ENCODE results near the gene ANKS4B. TPM values are rescaled to one million over a fixed set of nuclear protein-coding genes. Genes with fewer than 3 reads are reported as not detected.

Gene ANKS4B, protein sequence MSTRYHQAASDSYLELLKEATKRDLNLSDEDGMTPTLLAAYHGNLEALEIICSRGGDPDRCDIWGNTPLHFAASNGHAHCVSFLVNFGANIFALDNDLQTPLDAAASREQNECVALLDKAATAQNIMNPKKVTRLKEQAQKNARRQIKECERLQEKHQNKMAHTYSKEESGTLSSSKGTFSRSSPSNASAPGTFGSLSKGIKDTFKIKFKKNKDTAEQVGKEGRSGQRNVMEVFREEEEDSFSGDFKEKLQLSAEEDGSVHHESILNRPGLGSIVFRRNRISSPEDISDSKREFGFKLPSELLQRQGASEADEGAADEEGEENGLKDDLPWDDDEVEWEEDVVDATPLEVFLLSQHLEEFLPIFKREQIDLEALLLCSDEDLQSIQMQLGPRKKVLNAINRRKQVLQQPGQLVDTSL
- total RNA-seq = not detected

DNA sequence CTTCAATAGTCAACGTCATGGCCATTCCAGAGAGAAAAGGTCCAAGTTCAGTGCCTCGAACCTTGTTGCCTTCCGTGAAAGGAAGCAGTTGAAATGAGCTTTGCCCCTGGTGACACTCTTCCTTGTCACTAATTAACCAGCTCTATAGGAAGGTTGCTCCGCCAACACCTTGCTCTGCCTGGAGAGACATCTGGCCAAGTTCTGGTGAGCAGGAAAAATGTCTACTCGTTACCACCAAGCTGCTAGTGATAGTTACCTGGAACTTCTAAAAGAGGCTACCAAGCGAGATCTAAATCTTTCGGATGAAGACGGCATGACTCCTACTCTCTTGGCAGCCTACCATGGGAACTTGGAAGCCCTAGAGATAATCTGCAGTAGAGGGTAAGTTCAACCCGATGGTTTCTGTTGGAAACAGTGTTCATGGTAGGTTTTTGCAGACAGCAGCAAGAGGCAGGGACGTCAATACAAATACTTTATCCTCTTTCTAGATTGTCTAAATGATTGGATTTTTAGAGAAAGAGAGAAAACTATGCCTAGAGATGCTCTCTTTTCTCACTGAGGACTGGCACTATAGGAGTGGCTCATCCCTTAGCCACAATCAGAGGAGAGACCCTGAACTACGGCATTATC lies at the start of gene ANKS4B:
Gene ANKS4B, plus strand, starts transcription at position 179 of the 630 bp plus-strand sequence. Its CDS starts 39 bp downstream, at position 218.
- Histone ChIP-seq H3K9me3 (no peaks in the 10 kb centered on the region), H3K4me3 (no peak within 1 kb of the TSS), H3K27me3 (replicated peaks; ENCODE audit: insufficient read depth) (no peaks in the 10 kb centered on the region), H3K27ac (no peak within 1 kb of the TSS), H3K36me3 (no peaks in the 10 kb centered on the region), H3K4me1 (ENCODE audit: control insufficient read depth in 1 of 2, low read depth in 2 of 2) (no peaks in the 10 kb centered on the region)
- no peak for ATAC-seq (ENCODE audit: insufficient number of reproducible peaks, low FRiP score, low read depth)
- TF ChIP-seq, protein P1, sequence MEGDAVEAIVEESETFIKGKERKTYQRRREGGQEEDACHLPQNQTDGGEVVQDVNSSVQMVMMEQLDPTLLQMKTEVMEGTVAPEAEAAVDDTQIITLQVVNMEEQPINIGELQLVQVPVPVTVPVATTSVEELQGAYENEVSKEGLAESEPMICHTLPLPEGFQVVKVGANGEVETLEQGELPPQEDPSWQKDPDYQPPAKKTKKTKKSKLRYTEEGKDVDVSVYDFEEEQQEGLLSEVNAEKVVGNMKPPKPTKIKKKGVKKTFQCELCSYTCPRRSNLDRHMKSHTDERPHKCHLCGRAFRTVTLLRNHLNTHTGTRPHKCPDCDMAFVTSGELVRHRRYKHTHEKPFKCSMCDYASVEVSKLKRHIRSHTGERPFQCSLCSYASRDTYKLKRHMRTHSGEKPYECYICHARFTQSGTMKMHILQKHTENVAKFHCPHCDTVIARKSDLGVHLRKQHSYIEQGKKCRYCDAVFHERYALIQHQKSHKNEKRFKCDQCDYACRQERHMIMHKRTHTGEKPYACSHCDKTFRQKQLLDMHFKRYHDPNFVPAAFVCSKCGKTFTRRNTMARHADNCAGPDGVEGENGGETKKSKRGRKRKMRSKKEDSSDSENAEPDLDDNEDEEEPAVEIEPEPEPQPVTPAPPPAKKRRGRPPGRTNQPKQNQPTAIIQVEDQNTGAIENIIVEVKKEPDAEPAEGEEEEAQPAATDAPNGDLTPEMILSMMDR (IDR thresholded peaks at IDR 0.05) = no peak
- DNase-seq (ENCODE audit: low spot score) = no peak

DNA sequence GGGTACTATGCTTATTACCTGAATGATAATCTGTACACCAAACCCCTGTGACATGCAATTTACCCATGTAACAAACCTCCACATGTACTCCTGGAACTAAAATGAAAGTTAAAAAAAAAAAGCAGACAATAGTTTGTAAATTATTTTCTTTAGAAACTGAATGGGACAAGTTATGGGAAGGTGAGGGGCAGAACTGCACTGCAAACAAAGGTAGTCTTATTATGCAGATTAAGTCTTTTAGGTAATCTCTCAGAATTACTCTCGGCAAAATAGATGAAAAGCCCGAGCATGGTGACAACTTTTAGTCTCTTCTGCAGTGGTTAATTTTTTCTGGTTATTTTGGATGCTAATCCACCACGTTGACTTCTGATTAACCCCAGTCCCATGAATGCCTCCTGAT lies 49.5 kb upstream of the ANKS4B start:
- H3K4me1 ChIP-seq (ENCODE audit: control insufficient read depth in 1 of 2, low read depth in 2 of 2) = peaks cover 6 to 31% of the 10 kb centered on the region in 2 donors
- H3K27ac ChIP-seq = no peak overlapping the region
- H3K36me3 ChIP-seq = peaks cover 9% of the 10 kb centered on the region
- H3K9me3 ChIP-seq = no peaks in the 10 kb centered on the region
- DNase-seq (ENCODE audit: low spot score) (no peak), ATAC-seq (ENCODE audit: insufficient number of reproducible peaks, low FRiP score, low read depth) (no peak)
- H3K4me3 ChIP-seq = no peak overlapping the region
- H3K27me3 ChIP-seq (replicated peaks; ENCODE audit: insufficient read depth) = no peaks in the 10 kb centered on the region
- TF ChIP-seq, protein P1 (IDR thresholded peaks at IDR 0.05) = no peak

DNA sequence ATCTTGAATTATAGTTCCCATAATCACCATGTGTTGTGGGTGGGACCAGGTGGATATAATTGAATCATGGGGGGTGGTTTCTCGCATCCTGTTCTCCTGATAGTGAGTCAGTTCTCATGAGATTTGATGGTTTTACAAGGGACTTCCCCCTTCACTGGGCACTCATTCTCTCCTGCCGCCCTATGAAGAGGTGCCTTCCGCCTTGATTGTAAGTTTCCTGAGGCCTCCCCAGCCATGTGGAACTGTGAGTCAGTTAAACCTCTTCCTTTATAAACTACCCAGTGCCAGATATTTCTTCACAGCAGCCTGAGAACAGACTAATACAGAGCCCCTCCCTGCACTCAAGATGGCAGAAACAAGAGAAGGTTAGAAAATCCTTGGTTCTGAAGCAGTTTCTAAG lies 48.7 kb upstream of the ANKS4B start:
- no peak overlapping the region for H3K27ac ChIP-seq

DNA sequence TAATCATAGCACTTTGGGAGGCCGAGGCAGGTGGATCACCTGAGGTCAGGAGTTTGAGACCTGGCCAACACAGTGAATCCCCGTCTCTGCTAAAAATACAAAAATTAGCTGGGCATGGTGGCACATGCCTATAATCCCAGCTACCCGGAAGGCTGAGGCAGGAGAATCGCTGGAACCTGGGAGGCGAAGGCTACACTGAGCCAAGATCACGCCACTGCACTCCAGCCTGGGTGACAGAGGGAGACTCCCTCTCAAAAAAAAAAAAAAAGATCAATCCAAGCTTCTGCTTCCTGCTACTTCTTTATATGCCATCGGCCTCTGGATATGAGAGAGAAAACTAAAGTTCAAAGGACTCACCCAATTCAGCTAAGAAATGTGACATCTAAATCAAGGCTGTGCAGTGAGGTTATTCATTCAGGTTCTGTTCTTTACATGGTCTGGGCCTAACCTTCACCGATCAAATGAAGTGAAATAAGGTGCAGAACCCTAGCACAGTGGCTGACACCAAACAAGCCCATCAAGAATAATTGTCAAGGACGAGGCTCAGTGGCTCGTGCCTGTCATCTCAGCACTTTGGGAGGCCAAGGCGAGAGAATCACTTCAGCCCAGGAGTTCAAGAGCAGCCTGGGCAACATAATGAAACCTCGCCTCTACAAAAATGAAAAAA lies 47.7 kb upstream of the ANKS4B start:
- Histone ChIP-seq H3K27me3 (replicated peaks; ENCODE audit: insufficient read depth) (no peaks in the 10 kb centered on the region), H3K9me3 (no peaks in the 10 kb centered on the region), H3K4me1 (ENCODE audit: control insufficient read depth in 1 of 2, low read depth in 2 of 2) (peaks cover 0 to 13% of the 10 kb centered on the region in 2 donors), H3K4me3 (no peak overlapping the region), H3K36me3 (peaks cover 9% of the 10 kb centered on the region), H3K27ac (no peak overlapping the region)
- TF ChIP-seq, protein P1 (IDR thresholded peaks at IDR 0.05) = no peak
- DNase-seq (ENCODE audit: low spot score) (no peak), ATAC-seq (ENCODE audit: insufficient number of reproducible peaks, low FRiP score, low read depth) (no peak)

More for the DNA sequence above, 48.7 kb upstream of the ANKS4B start:
- peaks cover 9% of the 10 kb centered on the region for H3K36me3 ChIP-seq
- no peaks in the 10 kb centered on the region for H3K9me3 ChIP-seq
- TF ChIP-seq, protein P1 (IDR thresholded peaks at IDR 0.05) = no peak
- peaks cover 3 to 23% of the 10 kb centered on the region in 2 donors for H3K4me1 ChIP-seq (ENCODE audit: control insufficient read depth in 1 of 2, low read depth in 2 of 2)
- H3K4me3 ChIP-seq = no peak overlapping the region
- DNase-seq (ENCODE audit: low spot score) (no peak), ATAC-seq (ENCODE audit: insufficient number of reproducible peaks, low FRiP score, low read depth) (no peak)
- no peaks in the 10 kb centered on the region for H3K27me3 ChIP-seq (replicated peaks; ENCODE audit: insufficient read depth)

DNA sequence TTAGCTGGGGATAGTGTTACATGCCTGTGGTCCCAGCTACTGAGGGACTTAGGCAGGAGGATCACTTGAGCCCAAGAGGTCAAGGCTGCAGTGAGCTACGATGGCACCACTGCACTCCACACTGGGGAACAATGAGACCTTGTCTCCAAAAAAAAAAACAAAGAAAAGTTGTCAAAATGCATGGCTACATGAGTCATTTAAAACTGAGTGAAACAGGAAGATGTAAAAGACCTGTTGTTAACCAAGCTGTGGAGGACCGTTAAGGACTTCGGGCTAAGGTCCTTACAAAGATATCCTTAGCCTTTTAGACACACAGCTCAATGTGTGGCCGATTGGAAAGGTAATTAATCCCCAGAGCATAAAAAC lies 47.2 kb upstream of the ANKS4B start:
- H3K4me3 ChIP-seq = no peak overlapping the region
- peaks cover 7% of the 10 kb centered on the region for H3K36me3 ChIP-seq
- H3K4me1 ChIP-seq (ENCODE audit: control insufficient read depth in 1 of 2, low read depth in 2 of 2) = peaks cover 0 to 8% of the 10 kb centered on the region in 2 donors
- TF ChIP-seq, protein P1 (IDR thresholded peaks at IDR 0.05) = no peak
- no peaks in the 10 kb centered on the region for H3K9me3 ChIP-seq
- H3K27ac ChIP-seq = no peak overlapping the region
- ATAC-seq (ENCODE audit: insufficient number of reproducible peaks, low FRiP score, low read depth) (no peak), DNase-seq (ENCODE audit: low spot score) (no peak)
- no peaks in the 10 kb centered on the region for H3K27me3 ChIP-seq (replicated peaks; ENCODE audit: insufficient read depth)

Data from thoracic aorta (tissue), 2 donors.